Suprapubic skin (tissue), 4 donors: ENCODE results near the gene ROBO1. TPM values are rescaled to one million over a fixed set of nuclear protein-coding genes. Genes with fewer than 3 reads are reported as not detected.

ENCODE experiments used
- DNase-seq, 2 donors: peaks; one replicate each; pipeline ENCODE4 v3.0.0-alpha.2; 2019; ENCODE audit warnings: low spot score in 2 of 2
- H3K27ac ChIP-seq: fragments of 200-600 bp; sonication (generic); one replicate; pipeline ENCODE4 v1.5.1; 2019
- H3K27me3 ChIP-seq: fragments of 200-600 bp; sonication (generic); one replicate; pipeline ENCODE4 v1.5.1; 2019
- H3K36me3 ChIP-seq: fragments of 200-600 bp; sonication (generic); one replicate; pipeline ENCODE4 v1.5.1; 2019
- H3K4me1 ChIP-seq: fragments of 200-600 bp; sonication (generic); one replicate; pipeline ENCODE4 v1.5.1; 2019
- H3K4me3 ChIP-seq: fragments of 200-600 bp; sonication (generic); one replicate; pipeline ENCODE4 v1.5.1; 2019; ENCODE audit warnings: mild to moderate bottlenecking
- H3K9me3 ChIP-seq: fragments of 200-600 bp; sonication (generic); one replicate; pipeline ENCODE4 v1.5.1; 2019
- CTCF ChIP-seq, 2 donors: fragments of 200-600 bp in 1 of 2; fragments of 450-650 bp in 1 of 2; sonication (generic) in 1 of 2; IDR thresholded peaks; one replicate each; pipeline ENCODE4 v1.5.1; 2016 to 2019; ENCODE audit warnings: antibody characterized with exemption in 2 of 2, mild to moderate bottlenecking in 1 of 2, moderate library complexity in 1 of 2
- EP300 ChIP-seq: sonication (generic); formaldehyde crosslinking; IDR thresholded peaks from one replicate; pipeline ENCODE4 v1.6.1; 2017; ENCODE audit warnings: antibody characterized with exemption
- POLR2A ChIP-seq, 2 donors: fragments of 450-650 bp; IDR thresholded peaks; one replicate each; pipeline ENCODE4 v1.6.1; 2017; ENCODE audit warnings: antibody characterized with exemption in 2 of 2, mild to moderate bottlenecking in 2 of 2, moderate library complexity in 2 of 2
- POLR2AphosphoS5 ChIP-seq, 3 donors: sonication (generic); formaldehyde crosslinking; IDR thresholded peaks; one replicate each; pipeline ENCODE4 v1.6.1; 2017; ENCODE audit warnings: antibody characterized with exemption in 3 of 3
- WGBS: methylation state at CpG from one replicate; pipeline ENCODE4 v1.1.5; 2018; 5-methylcytosine and 5-hydroxymethylcytosine counted together
- total RNA-seq, 4 donors: library from RNA; depleted of rRNA; stranded (reverse); fragments of >200 nt; gene quantifications; one replicate each; pipeline ENCODE4 v1.1.0, GENCODE V29; 2016

The ROBO1 gene
- 10 to 100 TPM; 67.7 to 80.3 (median 71.3) TPM for total RNA-seq

GRCh38 chr3:79767905-79768267, at the start of gene ROBO1:
Gene ROBO1 (minus strand): TSS chr3:79767998.
- H3K4me3 ChIP-seq: peak within 1 kb of the TSS; percentile 28
- DNase-seq: no peak
- no peaks in the 10 kb centered on the region for H3K36me3 ChIP-seq
- H3K9me3 ChIP-seq: no peaks in the 10 kb centered on the region
- H3K27ac ChIP-seq: no peak within 1 kb of the TSS
- peaks cover 31% of the 10 kb centered on the region for H3K27me3 ChIP-seq
- TF ChIP-seq POLR2A (IDR thresholded peaks at IDR 0.05): no peak
- TF ChIP-seq EP300: no peak
- WGBS: 2% methylated on average over 12 of the region's 12 CpGs
- peaks cover 17% of the 10 kb centered on the region for H3K4me1 ChIP-seq

GRCh38 chr3:79817224-79817623, 49.4 kb upstream of the ROBO1 start:
- no peak overlapping the region for H3K27ac ChIP-seq
- H3K27me3 ChIP-seq: no peaks in the 10 kb centered on the region
- no peaks in the 10 kb centered on the region for H3K4me1 ChIP-seq
- peaks cover 9% of the 10 kb centered on the region for H3K9me3 ChIP-seq
- TF ChIP-seq CTCF (IDR thresholded peaks at IDR 0.05): no peak
- TF ChIP-seq EP300: no peak
- no peak for TF ChIP-seq POLR2AphosphoS5 (IDR thresholded peaks at IDR 0.05)
- TF ChIP-seq POLR2A (IDR thresholded peaks at IDR 0.05): no peak
- WGBS: 62% methylated on average over 3 of the region's 3 CpGs
- H3K4me3 ChIP-seq: no peak overlapping the region
- DNase-seq: no peak
- no peaks in the 10 kb centered on the region for H3K36me3 ChIP-seq

GRCh38 chr3:79815478-79815877, 47.7 kb upstream of the ROBO1 start:
- no peak for DNase-seq

GRCh38 chr3:79810581-79810980, 42.8 kb upstream of the ROBO1 start:
- no peak for DNase-seq
- no peak for TF ChIP-seq POLR2A (IDR thresholded peaks at IDR 0.05)
- TF ChIP-seq EP300: no peak
- TF ChIP-seq POLR2AphosphoS5 (IDR thresholded peaks at IDR 0.05): no peak
- TF ChIP-seq CTCF (IDR thresholded peaks at IDR 0.05): no peak
- 45% methylated on average over 1 of the region's 1 CpG for WGBS
- Histone ChIP-seq H3K27ac (no peak overlapping the region), H3K27me3 (no peaks in the 10 kb centered on the region), H3K4me1 (no peaks in the 10 kb centered on the region), H3K4me3 (no peak overlapping the region), H3K36me3 (no peaks in the 10 kb centered on the region), H3K9me3 (peaks cover 5% of the 10 kb centered on the region)

More at GRCh38 chr3:79815478-79815877, 47.7 kb upstream of the ROBO1 start:
- Histone ChIP-seq H3K4me3 (no peak overlapping the region), H3K36me3 (no peaks in the 10 kb centered on the region), H3K9me3 (peaks cover 9% of the 10 kb centered on the region), H3K27ac (no peak overlapping the region), H3K4me1 (no peaks in the 10 kb centered on the region), H3K27me3 (no peaks in the 10 kb centered on the region)
- TF ChIP-seq POLR2AphosphoS5 (IDR thresholded peaks at IDR 0.05) (no peak), EP300 (no peak), POLR2A (IDR thresholded peaks at IDR 0.05) (no peak), CTCF (IDR thresholded peaks at IDR 0.05) (no peak)

GRCh38 chr3:79810092-79810491, 42.3 kb upstream of the ROBO1 start:
- TF ChIP-seq CTCF (IDR thresholded peaks at IDR 0.05) (no peak), POLR2A (IDR thresholded peaks at IDR 0.05) (no peak), POLR2AphosphoS5 (IDR thresholded peaks at IDR 0.05) (no peak), EP300 (no peak)
- Histone ChIP-seq H3K4me3 (no peak overlapping the region), H3K4me1 (no peaks in the 10 kb centered on the region), H3K27me3 (no peaks in the 10 kb centered on the region), H3K36me3 (no peaks in the 10 kb centered on the region), H3K9me3 (peaks cover 2% of the 10 kb centered on the region), H3K27ac (no peak overlapping the region)
- no peak for DNase-seq
- 86% methylated on average over 3 of the region's 3 CpGs for WGBS

- WGBS: 63% methylated on average over 2 of the region's 2 CpGs
- Histone ChIP-seq H3K36me3 (no peaks in the 10 kb centered on the region), H3K27me3 (no peaks in the 10 kb centered on the region), H3K27ac (no peak overlapping the region), H3K9me3 (no peaks in the 10 kb centered on the region), H3K4me3 (no peak overlapping the region), H3K4me1 (no peaks in the 10 kb centered on the region)
- no peak for DNase-seq
- TF ChIP-seq POLR2AphosphoS5 (IDR thresholded peaks at IDR 0.05): no peak
- no peak for TF ChIP-seq CTCF (IDR thresholded peaks at IDR 0.05)
- no peak for TF ChIP-seq EP300
- no peak for TF ChIP-seq POLR2A (IDR thresholded peaks at IDR 0.05)
Observed at GRCh38 chr3:79809106-79809505, 41.3 kb upstream of the ROBO1 start.
